ENCODE results near the gene SEC62. TPM values are rescaled to one million over a fixed set of nuclear protein-coding genes. Genes with fewer than 3 reads are reported as not detected.
A peak's percentile ranks its signal among the peaks of the same experiment; 100 is the strongest.

Gene SEC62
- total and polyA plus RNA-seq, 9 of the 15 experiments (the other 6 are each of a cell fraction or from before 2014, with no cell fraction given), result 34.5 to 152 (median 51.8) TPM

GRCh38 chr3:170037463-170038433, 71.1 kb downstream of the SEC62 start, which contains the start of gene GPR160 (continued):
- TF ChIP-seq BCLAF1 (IDR thresholded peaks at IDR 0.05; ENCODE audit: borderline replicate concordance in 1 of 2, control insufficient read depth in 1 of 2, low read depth in 2 of 2, low read length in 1 of 2) (no peak), FOXO4 (CRISPR knock-in tag; IDR thresholded peaks at IDR 0.05) (no peak), CCAR2 (IDR thresholded peaks at IDR 0.05; ENCODE audit: low read depth, low read length) (no peak), MTA3 (IDR thresholded peaks at IDR 0.05; ENCODE audit: borderline replicate concordance) (no peak; the same call in 1 of the 2 replicates), ZNF586 (CRISPR knock-in tag; conservative IDR thresholded peaks at IDR 0.05) (no peak), RCOR1 (IDR thresholded peaks at IDR 0.05; ENCODE audit: borderline replicate concordance in 1 of 2, low read depth in 2 of 2, low read length in 2 of 2) (peak in 1 of 2 experiments; percentile 63; a peak in 1 of 4 replicates), RFX5 (IDR thresholded peaks at IDR 0.05; ENCODE audit: low read depth, low read length) (no peak), ZNF184 (CRISPR knock-in tag; IDR thresholded peaks at IDR 0.05) (no peak), ZBTB7A (IDR thresholded peaks at IDR 0.05; ENCODE audit: borderline replicate concordance, control insufficient read depth, low read depth, low read length) (peak; percentile 75; the same call in 1 of the 2 replicates), SOX6 (IDR thresholded peaks at IDR 0.05) (no peak), ZNF830 (CRISPR knock-in tag; IDR thresholded peaks at IDR 0.05) (no peak), MYNN (IDR thresholded peaks at IDR 0.05) (no peak; the same call in 1 of the 2 replicates), MYNN (CRISPR knock-in tag; IDR thresholded peaks at IDR 0.05) (no peak), MNT (conservative IDR thresholded peaks at IDR 0.05) (peak in 1 of 2 experiments; percentile 52; a peak in 1 of 4 replicates), FOXK2 (conservative IDR thresholded peaks at IDR 0.05 in 1 of 2, IDR thresholded peaks at IDR 0.05 in 1 of 2; ENCODE audit: low read depth in 2 of 2) (peak in 1 of 2 experiments; percentile 44; a peak in 1 of 4 replicates), ETS1 (conservative IDR thresholded peaks at IDR 0.05; ENCODE audit: control insufficient read depth, low read depth, low read length) (no peak), POLR2AphosphoS2 (IDR thresholded peaks at IDR 0.05; ENCODE audit: low read length) (no peak), EZH2 (IDR thresholded peaks at IDR 0.05; ENCODE audit: borderline replicate concordance, low read depth, low read length) (no peak), NFIX (CRISPR knock-in tag; IDR thresholded peaks at IDR 0.05; ENCODE audit: low read depth) (no peak)
